ENCODE measurements around the gene GREM1. TPM values are rescaled to one million over a fixed set of nuclear protein-coding genes. Genes with fewer than 3 reads are reported as not detected.

Gene GREM1
- total RNA-seq, 4 donors from 2014 or later, result 0.44 to 7.8 (median 3.2) TPM; not detected in 1

DNA sequence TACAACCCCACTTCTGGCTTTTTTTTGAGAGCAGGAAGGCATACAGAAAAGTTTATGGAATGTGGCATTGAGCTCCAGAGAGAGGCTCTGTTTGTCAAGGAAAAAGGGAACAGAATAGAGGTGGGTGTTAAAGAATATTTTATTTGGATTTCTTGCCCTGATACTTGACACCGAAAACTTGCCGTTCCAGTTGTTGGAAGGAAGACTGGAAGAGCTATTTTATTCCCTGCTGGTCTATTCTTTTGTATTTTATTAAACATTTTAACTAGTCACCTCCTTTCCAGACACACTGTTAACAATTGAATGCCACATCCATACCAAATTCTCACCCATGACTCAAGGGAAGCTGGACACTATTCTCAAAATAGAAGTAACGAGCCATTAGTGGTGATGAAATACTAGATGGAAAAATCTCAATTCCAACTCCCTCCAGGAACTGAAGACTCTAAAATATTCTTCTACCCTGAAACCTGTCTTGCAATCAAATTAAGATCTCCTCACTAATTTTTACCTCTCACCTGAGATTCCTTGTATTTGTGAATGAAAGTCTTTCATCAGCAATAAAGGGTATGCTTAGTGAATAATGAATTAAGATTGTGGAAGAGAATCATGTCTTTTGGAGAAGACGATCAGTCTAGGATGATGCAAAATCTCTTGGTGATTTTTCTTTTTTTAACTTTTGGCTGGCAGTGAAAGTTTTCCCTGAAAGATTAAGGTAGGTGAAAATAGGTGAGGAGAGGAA lies 28.5 kb downstream of the GREM1 start:
- 82 to 91% methylated on average over 4 of the region's 4 CpGs for WGBS, 2 donors

DNA sequence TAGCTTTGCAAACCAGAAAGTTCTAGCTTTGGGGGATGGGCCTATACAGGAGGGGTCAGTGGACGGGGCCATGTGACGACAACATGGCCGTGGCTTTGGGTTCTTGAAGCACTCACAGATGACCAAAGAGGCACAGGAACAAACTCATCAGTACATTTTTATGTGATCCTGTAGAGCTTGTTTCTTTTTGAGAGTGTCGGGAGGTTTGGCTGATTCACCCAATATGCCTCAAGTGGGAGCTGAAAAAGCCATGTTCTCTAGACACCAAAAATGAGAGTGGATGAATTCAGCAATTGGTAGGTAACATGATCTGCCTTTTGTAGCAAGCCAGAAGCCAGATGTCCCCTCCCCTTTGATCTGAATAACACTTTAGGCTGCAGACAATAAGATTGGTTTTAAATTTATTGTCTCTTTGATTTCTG lies 30.1 kb downstream of the GREM1 start:
- 47 to 76% methylated on average over 4 of the region's 4 CpGs for WGBS, 2 donors
- intact Hi-C loops (cut with DNase I), result no loop called here
- Histone ChIP-seq H3K4me1 (no peaks in the 10 kb centered on the region), H3K27ac (no peak overlapping the region), H3K27me3 (no peaks in the 10 kb centered on the region), H3K9me3 (no peaks in the 10 kb centered on the region), H3K36me3 (no peaks in the 10 kb centered on the region), H3K4me3 (replicated peaks in 1 of 3) (no peak overlapping the region)
- no peak for TF ChIP-seq POLR2A (IDR thresholded peaks at IDR 0.05)
- TF ChIP-seq, protein P1, sequence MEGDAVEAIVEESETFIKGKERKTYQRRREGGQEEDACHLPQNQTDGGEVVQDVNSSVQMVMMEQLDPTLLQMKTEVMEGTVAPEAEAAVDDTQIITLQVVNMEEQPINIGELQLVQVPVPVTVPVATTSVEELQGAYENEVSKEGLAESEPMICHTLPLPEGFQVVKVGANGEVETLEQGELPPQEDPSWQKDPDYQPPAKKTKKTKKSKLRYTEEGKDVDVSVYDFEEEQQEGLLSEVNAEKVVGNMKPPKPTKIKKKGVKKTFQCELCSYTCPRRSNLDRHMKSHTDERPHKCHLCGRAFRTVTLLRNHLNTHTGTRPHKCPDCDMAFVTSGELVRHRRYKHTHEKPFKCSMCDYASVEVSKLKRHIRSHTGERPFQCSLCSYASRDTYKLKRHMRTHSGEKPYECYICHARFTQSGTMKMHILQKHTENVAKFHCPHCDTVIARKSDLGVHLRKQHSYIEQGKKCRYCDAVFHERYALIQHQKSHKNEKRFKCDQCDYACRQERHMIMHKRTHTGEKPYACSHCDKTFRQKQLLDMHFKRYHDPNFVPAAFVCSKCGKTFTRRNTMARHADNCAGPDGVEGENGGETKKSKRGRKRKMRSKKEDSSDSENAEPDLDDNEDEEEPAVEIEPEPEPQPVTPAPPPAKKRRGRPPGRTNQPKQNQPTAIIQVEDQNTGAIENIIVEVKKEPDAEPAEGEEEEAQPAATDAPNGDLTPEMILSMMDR (IDR thresholded peaks at IDR 0.05), result no peak
- no peak for DNase-seq

More for the DNA sequence above, 28.5 kb downstream of the GREM1 start:
- H3K27ac ChIP-seq, result no peak overlapping the region
- H3K9me3 ChIP-seq, result no peaks in the 10 kb centered on the region
- DNase-seq, result no peak
- H3K27me3 ChIP-seq, result no peaks in the 10 kb centered on the region
- TF ChIP-seq, protein P1 (IDR thresholded peaks at IDR 0.05), result no peak
- TF ChIP-seq POLR2A (IDR thresholded peaks at IDR 0.05), result no peak
- H3K4me3 ChIP-seq (replicated peaks in 1 of 3), result no peak overlapping the region
- intact Hi-C loops (cut with DNase I), result no loop called here
- no peaks in the 10 kb centered on the region for H3K36me3 ChIP-seq
- H3K4me1 ChIP-seq, result no peaks in the 10 kb centered on the region

DNA sequence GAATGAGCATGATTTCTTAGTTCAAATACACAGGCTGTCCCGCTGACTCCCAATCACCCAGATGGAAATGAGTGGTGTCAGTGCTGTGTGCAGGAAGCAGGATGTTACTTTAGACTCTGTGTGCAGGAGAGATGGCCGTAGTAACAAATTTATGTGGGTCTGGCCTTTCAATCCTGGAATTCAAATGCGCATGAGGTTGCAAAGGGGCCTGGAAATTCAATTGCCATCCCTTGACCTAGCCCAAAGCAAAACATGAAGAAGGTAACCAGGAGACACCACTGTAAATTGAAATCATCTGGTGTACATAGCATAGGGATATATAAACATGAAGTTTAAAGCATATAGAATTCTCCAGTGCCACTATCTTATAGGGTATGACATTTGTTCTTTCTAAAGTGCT lies 33.2 kb downstream of the GREM1 start:
- H3K4me3 ChIP-seq (replicated peaks in 1 of 3), result no peak overlapping the region
- 56 to 57% methylated on average over 3 of the region's 3 CpGs for WGBS, 2 donors
- TF ChIP-seq POLR2A (IDR thresholded peaks at IDR 0.05), result no peak
- TF ChIP-seq, protein P1 (IDR thresholded peaks at IDR 0.05), result no peak
- no peaks in the 10 kb centered on the region for H3K9me3 ChIP-seq
- H3K27me3 ChIP-seq, result no peaks in the 10 kb centered on the region
- no peaks in the 10 kb centered on the region for H3K36me3 ChIP-seq
- intact Hi-C loops (cut with DNase I), result no loop called here
- no peak overlapping the region for H3K27ac ChIP-seq
- no peaks in the 10 kb centered on the region for H3K4me1 ChIP-seq
- no peak for DNase-seq

DNA sequence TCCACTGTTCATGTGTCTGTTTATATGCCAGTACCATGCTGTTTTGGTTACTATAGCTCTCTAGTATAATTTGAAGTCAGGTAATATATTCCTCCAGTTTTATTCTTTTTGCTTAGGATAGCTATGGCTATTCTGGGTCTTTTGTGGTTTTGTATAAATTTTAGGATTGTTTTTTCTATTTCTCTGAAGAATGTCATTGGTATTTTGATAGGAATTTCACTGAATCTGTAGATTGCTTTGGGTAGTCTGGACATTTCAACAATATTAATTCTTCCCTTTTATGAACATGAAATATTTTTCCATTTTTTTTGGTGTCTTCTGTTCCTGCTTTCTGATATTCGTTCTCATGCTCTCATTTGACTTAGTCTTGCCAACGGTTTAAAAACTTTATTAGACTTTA lies 39.6 kb downstream of the GREM1 start:
- no peaks in the 10 kb centered on the region for H3K9me3 ChIP-seq
- no peak overlapping the region for H3K27ac ChIP-seq
- WGBS, 2 donors, result 87 to 88% methylated on average over 2 of the region's 2 CpGs
- no peak overlapping the region for H3K4me3 ChIP-seq (replicated peaks in 1 of 3)
- H3K36me3 ChIP-seq, result no peaks in the 10 kb centered on the region
- intact Hi-C loops (cut with DNase I), result no loop called here
- no peaks in the 10 kb centered on the region for H3K27me3 ChIP-seq
- DNase-seq, result no peak
- no peaks in the 10 kb centered on the region for H3K4me1 ChIP-seq
- TF ChIP-seq, protein P1 (IDR thresholded peaks at IDR 0.05), result no peak
- TF ChIP-seq POLR2A (IDR thresholded peaks at IDR 0.05), result no peak

DNA sequence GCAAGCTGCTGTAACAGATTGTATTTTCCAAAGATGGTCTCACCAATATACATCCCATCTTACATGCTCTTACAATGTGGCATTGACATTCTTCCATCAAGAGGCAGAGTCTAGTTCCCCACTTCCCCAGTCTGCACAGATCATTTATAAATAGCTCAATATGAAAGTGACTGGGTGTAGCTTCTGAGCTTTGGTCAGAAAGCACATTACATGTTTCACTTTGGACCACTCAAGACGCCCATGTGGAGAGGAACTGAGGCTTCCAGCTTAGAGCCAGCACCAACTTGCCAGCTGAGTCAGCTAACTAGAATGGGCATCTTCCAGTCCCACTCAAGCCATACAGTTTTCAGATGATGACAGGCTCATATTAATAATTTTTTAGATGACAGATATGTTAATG lies 45.5 kb downstream of the GREM1 start:
- intact Hi-C loops (cut with DNase I), result no loop called here

More for the DNA sequence above, 45.5 kb downstream of the GREM1 start:
- TF ChIP-seq, protein P1 (IDR thresholded peaks at IDR 0.05), result no peak
- TF ChIP-seq POLR2A (IDR thresholded peaks at IDR 0.05), result no peak
- Histone ChIP-seq H3K36me3 (no peaks in the 10 kb centered on the region), H3K9me3 (no peaks in the 10 kb centered on the region), H3K4me3 (replicated peaks in 1 of 3) (no peak overlapping the region), H3K27me3 (no peaks in the 10 kb centered on the region), H3K4me1 (no peaks in the 10 kb centered on the region), H3K27ac (no peak overlapping the region)
- DNase-seq, result no peak
- 85 to 95% methylated on average over 1 of the region's 1 CpG for WGBS, 2 donors

Measured in thyroid gland (tissue), 4 donors.